GM12878 (cell line): ENCODE data around the gene PCGF1. TPM values are rescaled to one million over a fixed set of nuclear protein-coding genes. Genes with fewer than 3 reads are reported as not detected.

Source experiments
- ATF2 ChIP-seq: IDR thresholded peaks from 2 replicates; pipeline ENCODE4 v1.6.1; 2012; ENCODE audit warnings: low read length, inconsistent platforms
- BCL3 ChIP-seq: IDR thresholded peaks from 2 replicates; pipeline ENCODE4 v1.6.1; 2011; ENCODE audit warnings: borderline replicate concordance, low read depth, mild to moderate bottlenecking, moderate library complexity, low read length; ENCODE audit not compliant: insufficient read depth, poor library complexity, severe bottlenecking
- CEBPB ChIP-seq, 2 experiments: fragments of 150-350 bp in 1 of 2; IDR thresholded peaks; 2 replicates each; pipeline ENCODE4 v1.6.1; 2012 to 2014; ENCODE audit warnings: low read depth in 2 of 2, low read length in 2 of 2, borderline replicate concordance in 1 of 2, inconsistent platforms in 1 of 2
- CREM ChIP-seq: IDR thresholded peaks from 2 replicates; pipeline ENCODE4 v1.6.1; 2014; ENCODE audit warnings: antibody characterized with exemption, low read depth
- E2F4 ChIP-seq: IDR thresholded peaks from 2 replicates; pipeline ENCODE4 v1.6.1; 2012; ENCODE audit warnings: low read depth, low read length, improper control_type of control experiment
- FOXK2 ChIP-seq: fragments of 450-650 bp; IDR thresholded peaks from 2 replicates; pipeline ENCODE4 v1.6.1; 2017; ENCODE audit warnings: mild to moderate bottlenecking, moderate library complexity
- IRF5 ChIP-seq: fragments of 450-650 bp; IDR thresholded peaks from 2 replicates; pipeline ENCODE4 v1.6.1; 2017; ENCODE audit warnings: borderline replicate concordance
- NFYB ChIP-seq: IDR thresholded peaks from 2 replicates; pipeline ENCODE4 v1.6.1; 2011; ENCODE audit warnings: low read depth, mild to moderate bottlenecking, low read length, improper control_type of control experiment, moderate library complexity; ENCODE audit not compliant: insufficient read depth
- PML ChIP-seq: IDR thresholded peaks from 2 replicates; pipeline ENCODE4 v1.6.1; 2012; ENCODE audit warnings: low read length, inconsistent platforms
- POU2F2 ChIP-seq: IDR thresholded peaks from 3 replicates; pipeline ENCODE4 v1.6.1; 2011; ENCODE audit warnings: low read depth, mild to moderate bottlenecking, low read length, borderline replicate concordance
- REST ChIP-seq: IDR thresholded peaks from 2 replicates; pipeline ENCODE4 v1.6.1; 2012; ENCODE audit warnings: mild to moderate bottlenecking, low read depth, low read length
- SKIL ChIP-seq: fragments of 450-650 bp; IDR thresholded peaks from 2 replicates; pipeline ENCODE4 v1.6.1; 2017; ENCODE audit warnings: mild to moderate bottlenecking, low read depth, inconsistent platforms; ENCODE audit not compliant: poor library complexity, severe bottlenecking
- USF2 ChIP-seq: IDR thresholded peaks from 2 replicates; pipeline ENCODE4 v1.6.1; 2011; ENCODE audit warnings: low read depth, low read length, improper control_type of control experiment, borderline replicate concordance
- ZNF217 ChIP-seq: fragments of 450-650 bp; IDR thresholded peaks from 2 replicates; pipeline ENCODE4 v1.6.1; 2017; ENCODE audit warnings: antibody characterized with exemption, mild to moderate bottlenecking
- ZNF24 ChIP-seq: fragments of 450-650 bp; IDR thresholded peaks from 2 replicates; pipeline ENCODE4 v1.6.1; 2017; ENCODE audit warnings: antibody characterized with exemption, mild to moderate bottlenecking
- ZNF622 ChIP-seq: fragments of 450-650 bp; IDR thresholded peaks from 2 replicates; pipeline ENCODE4 v1.6.1; 2017; ENCODE audit warnings: mild to moderate bottlenecking, inconsistent platforms
- polyA plus RNA-seq, 11 experiments: library from polyadenylated mRNA; depleted of rRNA in 4 of 11; unstranded in 6 of 11; stranded (reverse) in 5 of 11; fragments of >200 nt; fragmentation: Nextera tagmentation in 4 of 11; fragmentation: Illumina TruSeq in 1 of 11; extraction: Ambion mirVana in 4 of 11; extraction: Trizol in 1 of 11; gene quantifications; 1 replicate in 1 of 11; 2 replicates in 10 of 11; pipeline versions ENCODE4 v1.2.1 to v1.2.3, GENCODE V29; 2011 to 2016; ENCODE audit warnings: inconsistent platforms in 2 of 11, missing spikeins in 2 of 11, low read depth in 1 of 11
- total RNA-seq, 4 experiments: library from RNA; depleted of rRNA in 3 of 4; stranded (reverse); fragments of >200 nt in 3 of 4; fragmentation: Illumina TruSeq in 1 of 4; extraction: Trizol in 1 of 4; gene quantifications; 2 replicates each; pipeline versions ENCODE4 v1.2.1 to v1.2.3, GENCODE V29; 2013 to 2021

The PCGF1 gene
- total and polyA plus RNA-seq, 10 of the 15 experiments (the other 5 are each of a cell fraction or from before 2014, with no cell fraction given) = 23.1 to 50.8 (median 27.4) TPM

GRCh38 chr2:74472086-74472944 lies 35.2 kb downstream of the PCGF1 start, which contains the start of gene MRPL53 (continued):
- no peak for TF ChIP-seq IRF5
- TF ChIP-seq PML = peak; percentile 98
- TF ChIP-seq REST = no peak
- no peak for TF ChIP-seq ZNF217
- peak; percentile 93 for TF ChIP-seq POU2F2
- peak; percentile 13 for TF ChIP-seq SKIL
- no peak for TF ChIP-seq CEBPB (IDR thresholded peaks at IDR 0.05; ENCODE audit: borderline replicate concordance in 1 of 2, low read depth in 2 of 2, low read length in 2 of 2)
- peak; percentile 69; the same call in 1 of the 2 replicates for TF ChIP-seq ATF2
- TF ChIP-seq ZNF622 = no peak
- no peak for TF ChIP-seq USF2
- peak; percentile 91 for TF ChIP-seq CREM
- TF ChIP-seq NFYB = peak; percentile 59; the same call in 1 of the 2 replicates
- no peak; the same call in 1 of the 2 replicates for TF ChIP-seq FOXK2
- TF ChIP-seq E2F4 = no peak
- TF ChIP-seq ZNF24 = no peak
- peak; percentile 98 for TF ChIP-seq BCL3
